Subcutaneous adipose tissue (tissue), 4 donors: ENCODE measurements around the gene LRRK1. TPM values are rescaled to one million over a fixed set of nuclear protein-coding genes. Genes with fewer than 3 reads are reported as not detected.

Experiments used
- CTCF ChIP-seq: fragments of 450-650 bp; IDR thresholded peaks from one replicate; pipeline ENCODE4 v1.5.1; 2016; ENCODE audit warnings: low read depth, mild to moderate bottlenecking, control low read depth, antibody characterized with exemption, moderate library complexity
- total RNA-seq, 4 donors: library from RNA; depleted of rRNA; stranded (reverse); fragments of >200 nt; gene quantifications; one replicate each; pipeline ENCODE4 v1.1.0, GENCODE V29; 2016

Gene LRRK1
- total RNA-seq, 4 donors from 2014 or later, result 9.6 to 21.6 (median 17.3) TPM

GRCh38 chr15:101089579-101090427 lies 170.6 kb downstream of the LRRK1 start:
- no peak for TF ChIP-seq CTCF

- no peak for TF ChIP-seq CTCF
These were observed 171.3 kb downstream of the LRRK1 start for GRCh38 chr15:101090428-101090790.

GRCh38 chr15:101091080-101092017 lies 172.2 kb downstream of the LRRK1 start:
- no peak for TF ChIP-seq CTCF

GRCh38 chr15:101092156-101092866 lies 173.2 kb downstream of the LRRK1 start:
- TF ChIP-seq CTCF, result no peak

GRCh38 chr15:101092867-101093202 lies 173.7 kb downstream of the LRRK1 start:
- no peak for TF ChIP-seq CTCF

- no peak for TF ChIP-seq CTCF
These were observed 174.8 kb downstream of the LRRK1 start for GRCh38 chr15:101093958-101094357.
